Sigmoid colon (tissue), 7 donors: Measurements from ENCODE around the gene FAM13C. TPM values are rescaled to one million over a fixed set of nuclear protein-coding genes. Genes with fewer than 3 reads are reported as not detected.
"Not testable (repeated sequence)": the region's sequence is repeated elsewhere in the genome, so short reads cannot be mapped to it uniquely, and the experiment has no call there.

Experiments
- DNase-seq: peaks from one replicate; pipeline ENCODE4 v3.0.0-alpha.2; 2019
- H3K27ac ChIP-seq, 4 donors: fragments of 200-600 bp; sonication (generic); one replicate each; pipeline ENCODE4 v1.5.1; 2016 to 2019; ENCODE audit warnings: mild to moderate bottlenecking in 1 of 4
- H3K27me3 ChIP-seq, 3 donors: fragments of 200-600 bp; sonication (generic); one replicate each; pipeline ENCODE4 v1.5.1; 2019; ENCODE audit warnings: mild to moderate bottlenecking in 1 of 3
- H3K36me3 ChIP-seq, 4 donors: fragments of 200-600 bp; sonication (generic); one replicate each; pipeline ENCODE4 v1.5.1; 2016 to 2019
- H3K4me1 ChIP-seq, 4 donors: fragments of 200-600 bp; sonication (generic); one replicate each; pipeline ENCODE4 v1.5.1; 2017 to 2019
- H3K4me3 ChIP-seq, 4 donors: fragments of 200-600 bp; sonication (generic); one replicate each; pipeline ENCODE4 v1.5.1; 2017 to 2019; ENCODE audit warnings: mild to moderate bottlenecking in 2 of 4, moderate library complexity in 1 of 4
- H3K9me3 ChIP-seq, 4 donors: fragments of 200-600 bp in 3 of 4; sonication (generic) in 3 of 4; one replicate each; pipeline versions ENCODE4 v1.5.1 to v1.6.1; 2013 to 2019
- CTCF ChIP-seq, 4 experiments: fragments of 450-650 bp in 3 of 4; fragments of 200-600 bp in 1 of 4; IDR thresholded peaks; one replicate each; pipeline ENCODE4 v1.5.1; 2016 to 2019; ENCODE audit warnings: antibody characterized with exemption in 4 of 4, mild to moderate bottlenecking in 3 of 4, moderate library complexity in 2 of 4
- EP300 ChIP-seq, 4 donors: sonication (generic); formaldehyde crosslinking; IDR thresholded peaks; one replicate each; pipeline ENCODE4 v1.6.1; 2017; ENCODE audit warnings: antibody characterized with exemption in 4 of 4
- POLR2A ChIP-seq, 2 donors: fragments of 450-650 bp; IDR thresholded peaks; one replicate each; pipeline ENCODE4 v1.6.1; 2016; ENCODE audit warnings: antibody characterized with exemption in 2 of 2, mild to moderate bottlenecking in 2 of 2, moderate library complexity in 2 of 2
- POLR2AphosphoS5 ChIP-seq, 4 donors: sonication (generic); formaldehyde crosslinking; IDR thresholded peaks; one replicate each; pipeline ENCODE4 v1.6.1; 2017; ENCODE audit warnings: antibody characterized with exemption in 4 of 4
- WGBS, 2 donors: extraction: QIAGEN DNeasy Blood & Tissue Kit; methylation state at CpG; one replicate each; pipeline ENCODE4 v1.1.7; 2013; 5-methylcytosine and 5-hydroxymethylcytosine counted together
- intact Hi-C: fragments of 100-400 bp; cut with DNase I; formaldehyde crosslinking; loops from one replicate; pipeline ENCODE4 v1.15.1; 2023
- polyA plus RNA-seq, 3 donors: library from polyadenylated mRNA; stranded (reverse); fragments of 200-250 nt; gene quantifications; one replicate each; pipeline ENCODE4 v1.2.3, GENCODE V29; 2013
- total RNA-seq, 4 donors: library from RNA; depleted of rRNA; stranded (reverse); fragments of >200 nt; gene quantifications; one replicate each; pipeline ENCODE4 v1.1.0, GENCODE V29; 2016
- donor health status: healthy with polysubstance abuse.
- donor health status: Bipolar disorder and iron deficiency.
- donor health status: healthy.

FAM13C gene
- total and polyA plus RNA-seq, 7 donors: 0.92 to 33.9 (median 13.8) TPM

DNA sequence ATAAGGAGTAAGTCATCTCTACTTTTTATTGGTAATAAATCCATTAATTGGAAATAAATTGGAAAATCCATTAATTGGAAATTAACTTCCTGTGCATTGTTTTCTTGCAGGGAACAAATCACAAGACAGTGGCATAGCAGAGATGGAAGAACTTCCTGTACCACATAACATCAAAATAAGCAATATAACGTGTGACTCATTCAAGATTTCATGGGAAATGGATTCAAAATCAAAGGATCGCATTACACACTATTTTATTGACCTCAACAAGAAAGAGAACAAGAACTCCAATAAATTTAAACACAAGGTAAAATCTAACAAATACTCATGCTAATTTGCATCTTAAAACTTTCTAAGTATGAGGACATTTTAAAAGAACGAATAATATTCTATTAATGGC lies 128.2 kb downstream of the FAM13C start:
- DNase-seq: no peak
- H3K4me1 ChIP-seq: no peaks in the 10 kb centered on the region
- WGBS, 2 donors: 52 to 73% methylated on average over 3 of the region's 3 CpGs
- H3K36me3 ChIP-seq: no peaks in the 10 kb centered on the region
- H3K4me3 ChIP-seq: no peak overlapping the region
- H3K27ac ChIP-seq: no peak overlapping the region
- TF ChIP-seq CTCF (IDR thresholded peaks at IDR 0.05) (no peak), POLR2A (IDR thresholded peaks at IDR 0.05) (no peak), POLR2AphosphoS5 (IDR thresholded peaks at IDR 0.05) (no peak), EP300 (IDR thresholded peaks at IDR 0.05) (no peak)
- intact Hi-C loops: loop anchor here (5.0 kb wide), 1 partner anchor 282 kb away; no protein-coding TSS in a partner anchor
- H3K9me3 ChIP-seq: no peaks in the 10 kb centered on the region
- no peaks in the 10 kb centered on the region for H3K27me3 ChIP-seq

GRCh38 chr10:59229441-59229840 lies 132.9 kb downstream of the FAM13C start:
- no peak for DNase-seq
- no peaks in the 10 kb centered on the region for H3K27me3 ChIP-seq
- TF ChIP-seq POLR2A (IDR thresholded peaks at IDR 0.05): no peak
- TF ChIP-seq POLR2AphosphoS5 (IDR thresholded peaks at IDR 0.05): no peak
- no peak for TF ChIP-seq CTCF (IDR thresholded peaks at IDR 0.05)
- no peak for TF ChIP-seq EP300 (IDR thresholded peaks at IDR 0.05)
- intact Hi-C loops: no loop called here
- no peaks in the 10 kb centered on the region for H3K36me3 ChIP-seq
- H3K9me3 ChIP-seq: no peaks in the 10 kb centered on the region
- H3K4me1 ChIP-seq: no peaks in the 10 kb centered on the region
- no peak overlapping the region for H3K27ac ChIP-seq
- H3K4me3 ChIP-seq: no peak overlapping the region
- WGBS, 2 donors: 94 to 95% methylated on average over 4 of the region's 4 CpGs

- Histone ChIP-seq H3K27me3 (no peaks in the 10 kb centered on the region), H3K9me3 (no peaks in the 10 kb centered on the region), H3K27ac (no peak overlapping the region), H3K4me1 (peaks cover 0 to 10% (median 0%) of the 10 kb centered on the region in 4 donors), H3K4me3 (no peak overlapping the region), H3K36me3 (no peaks in the 10 kb centered on the region)
- DNase-seq: no peak
- WGBS, 2 donors: 93 to 94% methylated on average over 3 of the region's 3 CpGs
- intact Hi-C loops: no loop called here
- TF ChIP-seq POLR2A (IDR thresholded peaks at IDR 0.05): no peak
- no peak for TF ChIP-seq POLR2AphosphoS5 (IDR thresholded peaks at IDR 0.05)
- TF ChIP-seq CTCF (IDR thresholded peaks at IDR 0.05): no peak
- TF ChIP-seq EP300 (IDR thresholded peaks at IDR 0.05): no peak
Observed at GRCh38 chr10:59227136-59227673, 135.1 kb downstream of the FAM13C start.

- Histone ChIP-seq H3K27ac (no peak overlapping the region), H3K4me3 (no peak overlapping the region), H3K27me3 (no peaks in the 10 kb centered on the region), H3K4me1 (peaks cover 0 to 13% (median 0%) of the 10 kb centered on the region in 4 donors), H3K9me3 (no peaks in the 10 kb centered on the region), H3K36me3 (no peaks in the 10 kb centered on the region)
- TF ChIP-seq CTCF (IDR thresholded peaks at IDR 0.05): no peak
- no peak for TF ChIP-seq EP300 (IDR thresholded peaks at IDR 0.05)
- no peak for TF ChIP-seq POLR2A (IDR thresholded peaks at IDR 0.05)
- TF ChIP-seq POLR2AphosphoS5 (IDR thresholded peaks at IDR 0.05): no peak
- intact Hi-C loops: no loop called here
- no peak for DNase-seq
Observed at GRCh38 chr10:59225211-59225610, 137.1 kb downstream of the FAM13C start.

GRCh38 chr10:59223597-59223996 lies 138.8 kb downstream of the FAM13C start:
- H3K4me3 ChIP-seq, DNase-seq, H3K27ac ChIP-seq, H3K9me3 ChIP-seq, intact Hi-C loops, H3K36me3 ChIP-seq, H3K27me3 ChIP-seq: not testable (repeated sequence)
- H3K4me1 ChIP-seq: peaks cover 0 to 13% (median 0%) of the 10 kb centered on the region in 4 donors
- WGBS, 2 donors: 90 to 94% methylated on average over 2 of the region's 2 CpGs
